Dedifferentiated amniotic fluid mesenchymal stem cell (primary cell): ENCODE measurements around the gene ARMH3.
A peak's percentile ranks its signal among the peaks of the same experiment; 100 is the strongest.
"Not testable (repeated sequence)": the region's sequence is repeated elsewhere in the genome, so short reads cannot be mapped to it uniquely, and the experiment has no call there.

Experiments
- DNase-seq: peaks from one replicate; pipeline ENCODE4 v3.0.0-alpha.2; 2016; ENCODE audit errors: extremely low spot score

ARMH3 gene

GRCh38 chr10:101987136-101987535, 68.8 kb downstream of the ARMH3 start:
- DNase-seq, result no peak

- no peak for DNase-seq
Observed at GRCh38 chr10:101986624-101986971, 69.4 kb downstream of the ARMH3 start.

GRCh38 chr10:101980677-101981076, 75.3 kb downstream of the ARMH3 start:
- not testable (repeated sequence) for DNase-seq

GRCh38 chr10:101974091-101974971, 81.6 kb downstream of the ARMH3 start:
- no peak for DNase-seq

- no peak for DNase-seq
Observed at GRCh38 chr10:101972761-101973160, 83.2 kb downstream of the ARMH3 start.

GRCh38 chr10:101969412-101969922, 86.5 kb downstream of the ARMH3 start:
- no peak for DNase-seq

GRCh38 chr10:101968940-101969321, 87.0 kb downstream of the ARMH3 start:
- DNase-seq, result no peak

- DNase-seq, result no peak
Observed at GRCh38 chr10:101968286-101968939, 87.6 kb downstream of the ARMH3 start.

GRCh38 chr10:101967713-101968112, 88.3 kb downstream of the ARMH3 start:
- DNase-seq, result no peak

- DNase-seq, result no peak
Observed at GRCh38 chr10:101967119-101967518, 88.9 kb downstream of the ARMH3 start.

GRCh38 chr10:101965075-101965765, 90.8 kb downstream of the ARMH3 start:
- DNase-seq, result no peak

- DNase-seq, result peak; percentile 36
Observed at GRCh38 chr10:101961591-101962498, 94.1 kb downstream of the ARMH3 start.

- DNase-seq, result no peak
Observed at GRCh38 chr10:101960879-101961395, 95.0 kb downstream of the ARMH3 start.

GRCh38 chr10:101959346-101959916, 96.5 kb downstream of the ARMH3 start:
- DNase-seq, result no peak

GRCh38 chr10:101958691-101959090, 97.3 kb downstream of the ARMH3 start:
- no peak for DNase-seq

GRCh38 chr10:101956898-101957297, 99.1 kb downstream of the ARMH3 start:
- DNase-seq, result no peak

- DNase-seq, result no peak
Observed at GRCh38 chr10:101956117-101956516, 99.9 kb downstream of the ARMH3 start.

- no peak for DNase-seq
Observed at GRCh38 chr10:101952191-101952590, 103.8 kb downstream of the ARMH3 start.

- DNase-seq, result no peak
Observed at GRCh38 chr10:101950213-101950612, 105.8 kb downstream of the ARMH3 start.

GRCh38 chr10:101941871-101942270, 114.1 kb downstream of the ARMH3 start:
- no peak for DNase-seq

- DNase-seq, result no peak
Observed at GRCh38 chr10:101940916-101941315, 115.1 kb downstream of the ARMH3 start.
